LNCaP clone FGC (cell line): ENCODE measurements around the gene LSM14B.

Experiments
- DNase-seq: peaks from one replicate; pipeline ENCODE4 v3.0.0-alpha.2; 2011; ENCODE audit warnings: low read depth
- H3K4me3 ChIP-seq: 2 replicates; pipeline ENCODE4 v1.5.1; 2011; ENCODE audit warnings: mild to moderate bottlenecking, low read depth, low read length, control low read depth
- CTCF ChIP-seq: IDR thresholded peaks from 2 replicates; pipeline ENCODE4 v1.5.1; 2012; ENCODE audit warnings: mild to moderate bottlenecking; ENCODE audit not compliant: control insufficient read depth, insufficient read depth; ENCODE audit errors: extremely low read depth

Gene LSM14B

GRCh38 chr20:62133051-62133845, 11.0 kb downstream of the LSM14B start:
- DNase-seq: no peak
- TF ChIP-seq CTCF: no peak
- H3K4me3 ChIP-seq: no peak overlapping the region

GRCh38 chr20:62133864-62134263, 11.6 kb downstream of the LSM14B start:
- no peak for TF ChIP-seq CTCF
- no peak for DNase-seq
- H3K4me3 ChIP-seq: no peak overlapping the region

- no peak for TF ChIP-seq CTCF
- H3K4me3 ChIP-seq: no peak overlapping the region
- no peak for DNase-seq
Observed at GRCh38 chr20:62134735-62135231, 12.5 kb downstream of the LSM14B start.

- DNase-seq: no peak
- TF ChIP-seq CTCF: no peak
- H3K4me3 ChIP-seq: no peak overlapping the region
Observed at GRCh38 chr20:62135573-62136266, 13.4 kb downstream of the LSM14B start.

- peak; percentile 86 for TF ChIP-seq CTCF
- no peak for DNase-seq
- H3K4me3 ChIP-seq: no peak overlapping the region
Observed at GRCh38 chr20:62136283-62137091, 14.2 kb downstream of the LSM14B start.

GRCh38 chr20:62137092-62137384, 14.8 kb downstream of the LSM14B start:
- DNase-seq: no peak
- H3K4me3 ChIP-seq: no peak overlapping the region
- TF ChIP-seq CTCF: no peak
